ENCODE data around the gene HS3ST6. TPM values are rescaled to one million over a fixed set of nuclear protein-coding genes. Genes with fewer than 3 reads are reported as not detected.

The HS3ST6 gene
- total RNA-seq, result not detected
- polyA plus RNA-seq (2013, experiment 1 of 2), result not detected
- not detected for polyA plus RNA-seq (2013, experiment 2 of 2)
- long read RNA-seq, experiment 1, result 0 reads
- long read RNA-seq, experiment 2, result 0 reads
- long read RNA-seq, experiment 3, result 0 reads
- long read RNA-seq, experiment 4, result 0 reads

DNA sequence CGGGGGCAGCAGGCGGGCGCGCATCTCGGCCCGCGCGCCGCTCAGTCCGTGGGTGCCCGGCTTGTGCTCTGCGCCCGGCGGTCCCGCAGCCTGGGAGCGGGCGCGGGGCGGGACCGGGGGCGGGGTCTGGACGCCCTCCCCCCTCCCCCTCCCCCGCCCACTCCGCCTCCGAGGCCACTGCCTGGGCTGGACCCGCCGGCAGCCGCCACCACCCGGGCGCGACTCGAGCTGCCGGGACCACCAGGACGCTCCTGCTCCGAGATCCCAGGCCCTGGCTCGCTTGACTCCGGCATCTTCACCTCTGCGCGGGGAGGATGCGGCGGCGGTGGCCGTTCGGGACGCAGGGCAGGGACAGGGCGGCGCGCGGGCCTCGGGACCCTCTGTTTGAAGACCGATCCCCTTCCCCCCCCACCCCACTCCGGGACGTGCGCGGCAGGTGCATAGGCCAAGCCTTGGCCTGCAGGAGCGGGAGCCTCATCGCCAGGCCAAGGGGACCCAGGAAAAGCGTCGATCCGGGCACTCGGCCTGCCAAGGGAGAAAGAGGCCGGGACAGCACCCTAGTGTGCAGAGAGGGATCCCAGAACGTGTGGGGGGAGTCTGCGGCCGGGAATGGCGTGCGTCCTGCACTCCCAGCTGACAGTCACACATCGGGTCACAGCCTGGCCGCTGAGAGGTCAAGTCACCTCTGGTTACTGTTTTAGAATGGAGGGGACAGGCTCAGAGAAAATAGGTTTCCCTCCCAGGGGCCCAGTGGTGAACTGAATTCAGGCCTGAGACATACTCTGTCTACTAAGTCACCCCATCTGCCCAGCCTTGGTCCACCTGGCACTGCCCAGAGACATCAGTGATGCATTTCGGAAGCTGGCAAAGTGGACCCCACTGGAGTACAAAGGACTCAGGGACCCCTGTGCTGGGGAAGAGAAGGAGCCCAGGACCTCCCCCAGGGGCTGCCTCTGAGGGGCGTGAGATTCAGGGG is at the start of gene HS3ST6:
TSS of gene HS3ST6 (minus strand) at position 65 of the 976 bp plus-strand sequence. CDS start 92 bp downstream, outside the sequence.
- Mint-ChIP-seq H3K36me3 (ENCODE audit: low read depth) (no peaks in the 10 kb centered on the region), H3K4me1 (peaks cover 2% of the 10 kb centered on the region), H3K27me3 (ENCODE audit: insufficient read depth) (peaks cover 86% of the 10 kb centered on the region), H3K27ac (no peak within 1 kb of the TSS), H3K4me3 (peak within 1 kb of the TSS; percentile 25), H3K9me3 (no peaks in the 10 kb centered on the region)
- Histone ChIP-seq H3K9ac (ENCODE audit: extremely low read depth, low read length, poor library complexity, severe bottlenecking) (no peak within 1 kb of the TSS), H3K27me3 (ENCODE audit: control insufficient read depth, insufficient read depth, low read length, poor library complexity, severe bottlenecking) (peaks cover 96% of the 10 kb centered on the region), H3K36me3 (ENCODE audit: control insufficient read depth, insufficient read depth, low read length) (no peaks in the 10 kb centered on the region), H3K27ac (ENCODE audit: low read depth, low read length) (no peak within 1 kb of the TSS), H3K4me3 (ENCODE audit: low read length) (no peak within 1 kb of the TSS), H3K4me1 (ENCODE audit: control insufficient read depth, insufficient read depth, low read length) (no peaks in the 10 kb centered on the region), H3K9me3 (ENCODE audit: control insufficient read depth, low read length) (no peaks in the 10 kb centered on the region)
- 9 to 22% methylated on average over 15 to 60 of the region's 71 CpGs for WGBS, 2 experiments (ENCODE audit: insufficient coverage in 1 of 2, insufficient read length in 1 of 2)
- DNase-seq, result peak; percentile 79
- TF ChIP-seq, protein P1, sequence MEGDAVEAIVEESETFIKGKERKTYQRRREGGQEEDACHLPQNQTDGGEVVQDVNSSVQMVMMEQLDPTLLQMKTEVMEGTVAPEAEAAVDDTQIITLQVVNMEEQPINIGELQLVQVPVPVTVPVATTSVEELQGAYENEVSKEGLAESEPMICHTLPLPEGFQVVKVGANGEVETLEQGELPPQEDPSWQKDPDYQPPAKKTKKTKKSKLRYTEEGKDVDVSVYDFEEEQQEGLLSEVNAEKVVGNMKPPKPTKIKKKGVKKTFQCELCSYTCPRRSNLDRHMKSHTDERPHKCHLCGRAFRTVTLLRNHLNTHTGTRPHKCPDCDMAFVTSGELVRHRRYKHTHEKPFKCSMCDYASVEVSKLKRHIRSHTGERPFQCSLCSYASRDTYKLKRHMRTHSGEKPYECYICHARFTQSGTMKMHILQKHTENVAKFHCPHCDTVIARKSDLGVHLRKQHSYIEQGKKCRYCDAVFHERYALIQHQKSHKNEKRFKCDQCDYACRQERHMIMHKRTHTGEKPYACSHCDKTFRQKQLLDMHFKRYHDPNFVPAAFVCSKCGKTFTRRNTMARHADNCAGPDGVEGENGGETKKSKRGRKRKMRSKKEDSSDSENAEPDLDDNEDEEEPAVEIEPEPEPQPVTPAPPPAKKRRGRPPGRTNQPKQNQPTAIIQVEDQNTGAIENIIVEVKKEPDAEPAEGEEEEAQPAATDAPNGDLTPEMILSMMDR (conservative IDR thresholded peaks at IDR 0.05), result no peak

DNA sequence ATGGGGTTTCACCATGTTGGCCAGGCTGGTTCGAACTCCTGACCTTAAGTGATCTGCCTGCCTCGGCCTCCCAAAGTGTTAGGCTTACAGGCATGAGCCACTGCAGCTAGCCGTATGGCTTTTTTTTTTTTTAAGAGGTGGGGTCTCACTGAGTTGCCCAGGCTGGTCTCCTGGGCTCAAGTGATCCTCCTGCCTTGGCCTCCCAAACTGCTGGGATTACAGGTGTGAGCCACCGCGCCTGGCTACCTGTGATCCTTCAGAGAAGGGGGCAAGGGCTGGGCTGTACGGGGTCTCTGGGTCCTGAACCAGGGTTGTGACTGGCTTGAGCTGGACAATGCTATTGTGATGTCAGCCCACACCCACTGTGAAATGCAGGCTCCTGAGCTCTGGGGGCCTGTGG is 48.2 kb upstream of the HS3ST6 start, which contains the start of gene RNF151:
TSS of gene RNF151 (plus strand) at position 397 of the 400 bp plus-strand sequence. CDS start 26 bp downstream, outside the sequence.
- Histone ChIP-seq H3K4me3 (ENCODE audit: low read length) (peak within 1 kb of the TSS; percentile 93), H3K27ac (ENCODE audit: low read depth, low read length) (no peak within 1 kb of the TSS), H3K4me1 (ENCODE audit: control insufficient read depth, insufficient read depth, low read length) (peaks cover 2% of the 10 kb centered on the region), H3K36me3 (ENCODE audit: control insufficient read depth, insufficient read depth, low read length) (peaks cover 24% of the 10 kb centered on the region), H3K9ac (ENCODE audit: extremely low read depth, low read length, poor library complexity, severe bottlenecking) (peak within 1 kb of the TSS; percentile 96), H3K9me3 (ENCODE audit: control insufficient read depth, low read length) (no peaks in the 10 kb centered on the region), H3K27me3 (ENCODE audit: control insufficient read depth, insufficient read depth, low read length, poor library complexity, severe bottlenecking) (no peaks in the 10 kb centered on the region)
- Mint-ChIP-seq H3K27ac (peak within 1 kb of the TSS; percentile 93), H3K4me3 (peak within 1 kb of the TSS; percentile 93), H3K4me1 (peaks cover 22% of the 10 kb centered on the region), H3K36me3 (ENCODE audit: low read depth) (peaks cover 27% of the 10 kb centered on the region), H3K9me3 (no peaks in the 10 kb centered on the region), H3K27me3 (ENCODE audit: insufficient read depth) (no peaks in the 10 kb centered on the region)
- TF ChIP-seq, protein P1 (conservative IDR thresholded peaks at IDR 0.05), result no peak
- WGBS, 2 experiments (ENCODE audit: insufficient coverage in 1 of 2, insufficient read length in 1 of 2), result 98 to 100% methylated on average over 4 to 6 of the region's 6 CpGs
- DNase-seq, result no peak

DNA sequence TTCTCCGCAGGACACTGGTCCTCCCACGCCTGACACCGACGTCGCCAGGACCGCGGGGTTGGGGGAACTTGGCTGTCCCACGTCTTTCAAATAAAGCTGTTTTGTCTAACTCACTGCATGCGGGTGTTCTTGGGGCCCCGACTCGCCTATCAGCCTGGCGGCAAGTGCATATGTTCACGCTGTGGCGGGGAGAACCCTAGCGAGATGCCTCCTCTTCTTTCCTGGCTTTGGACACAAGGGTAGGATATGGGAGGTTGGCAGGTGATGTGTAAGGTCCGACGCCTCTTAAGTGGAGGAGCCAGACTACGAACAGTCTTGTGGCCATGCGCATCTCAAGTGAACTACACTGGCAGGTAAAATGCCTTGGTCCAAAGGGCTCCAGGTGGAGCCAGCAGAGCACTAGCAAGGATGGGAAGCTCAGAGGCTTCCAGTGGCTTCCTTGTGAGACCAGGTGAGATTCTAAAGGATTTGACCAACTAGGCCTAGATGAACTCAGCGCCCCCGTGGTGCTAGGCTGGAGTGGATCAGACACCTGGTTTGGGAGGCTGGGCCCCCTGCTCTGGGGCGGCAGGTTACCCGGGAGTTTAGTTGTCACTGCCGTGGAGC is 47.3 kb upstream of the HS3ST6 start:
- Mint-ChIP-seq H3K4me3 (peak overlapping the region; percentile 93), H3K4me1 (peaks cover 30% of the 10 kb centered on the region), H3K27ac (peak overlapping the region; percentile 93), H3K9me3 (no peaks in the 10 kb centered on the region), H3K27me3 (ENCODE audit: insufficient read depth) (no peaks in the 10 kb centered on the region), H3K36me3 (ENCODE audit: low read depth) (peaks cover 33% of the 10 kb centered on the region)
- Histone ChIP-seq H3K4me3 (ENCODE audit: low read length) (peak overlapping the region; percentile 93), H3K9me3 (ENCODE audit: control insufficient read depth, low read length) (no peaks in the 10 kb centered on the region), H3K27me3 (ENCODE audit: control insufficient read depth, insufficient read depth, low read length, poor library complexity, severe bottlenecking) (no peaks in the 10 kb centered on the region), H3K27ac (ENCODE audit: low read depth, low read length) (peak overlapping the region; percentile 78), H3K36me3 (ENCODE audit: control insufficient read depth, insufficient read depth, low read length) (peaks cover 24% of the 10 kb centered on the region), H3K9ac (ENCODE audit: extremely low read depth, low read length, poor library complexity, severe bottlenecking) (peak overlapping the region; percentile 96), H3K4me1 (ENCODE audit: control insufficient read depth, insufficient read depth, low read length) (peaks cover 2% of the 10 kb centered on the region)
- no peak for DNase-seq
- TF ChIP-seq, protein P1 (conservative IDR thresholded peaks at IDR 0.05), result no peak
- WGBS, 2 experiments (ENCODE audit: insufficient coverage in 1 of 2, insufficient read length in 1 of 2), result 28 to 41% methylated on average over 16 to 24 of the region's 24 CpGs

Data from endodermal cell (in vitro differentiated cells).